GM19467 (cell line): ENCODE data around the gene DSCAML1.

Experiments used
- ATAC-seq: cut with Tn5 transposase; IDR thresholded peaks from one replicate; pipeline ENCODE4 v1.9.1; 2021; ENCODE audit warnings: mild to moderate bottlenecking, moderate library complexity; ENCODE audit not compliant: unreplicated experiment

DSCAML1 gene

DNA sequence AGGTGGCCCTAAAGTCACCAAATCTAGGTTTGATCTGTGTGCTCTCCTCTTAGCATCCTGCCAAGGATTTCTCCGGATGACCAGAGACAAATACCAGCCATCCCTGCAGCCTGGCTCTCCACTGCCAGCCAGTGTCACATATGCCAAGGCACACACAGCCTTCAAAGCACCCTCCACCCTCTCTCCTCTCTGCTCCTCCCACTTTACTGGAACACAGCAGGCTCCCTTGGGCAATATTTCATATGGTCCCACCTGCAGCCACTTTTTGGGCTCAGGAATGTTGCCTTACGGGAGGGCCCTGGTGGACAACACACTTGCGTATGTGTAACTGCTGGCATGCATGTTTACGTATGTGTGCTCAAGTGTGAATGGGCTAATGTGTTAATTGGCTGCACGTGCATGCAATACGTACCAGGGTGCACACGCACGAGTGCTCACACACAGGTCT, 285.5 kb downstream of the DSCAML1 start:
- ATAC-seq, result no peak

DNA sequence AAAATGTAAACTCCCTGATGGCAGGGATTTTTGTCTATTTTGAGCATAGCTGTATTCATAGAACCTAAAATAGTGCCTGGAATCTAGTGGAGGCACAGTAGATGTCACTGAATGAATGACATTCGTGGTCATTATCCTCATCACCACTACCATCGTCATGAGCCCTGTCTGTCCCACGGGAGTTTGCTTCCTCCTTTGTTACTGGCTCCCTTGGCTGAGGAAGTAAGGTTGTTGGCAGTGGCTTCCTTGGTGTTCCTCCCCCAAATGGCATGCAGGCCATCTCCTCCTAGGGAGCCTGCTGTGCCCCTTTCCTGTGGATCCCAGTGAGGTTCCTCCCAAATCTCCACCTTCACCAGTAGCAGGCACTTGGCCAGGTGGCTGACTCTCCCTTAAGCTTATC, 286.4 kb downstream of the DSCAML1 start:
- no peak for ATAC-seq

DNA sequence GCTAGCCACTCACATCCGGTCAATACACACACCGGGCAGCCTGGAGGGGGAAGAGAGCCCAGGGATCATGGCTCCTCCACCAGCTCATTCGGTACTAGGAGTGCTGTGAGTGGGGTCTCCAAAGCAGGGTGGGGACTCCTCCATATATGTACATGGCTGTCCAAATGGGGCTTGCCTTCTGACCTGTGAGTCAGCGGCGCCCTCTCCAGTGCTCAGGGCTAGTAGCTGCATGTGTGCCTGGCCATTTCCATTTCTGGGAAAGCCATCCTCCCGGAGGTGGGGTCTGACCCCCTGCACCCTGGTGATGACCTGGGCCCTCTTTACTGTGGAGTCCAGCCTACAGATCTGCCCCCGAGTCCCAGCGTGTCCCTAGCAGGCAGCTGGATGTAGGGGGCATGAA, 287.5 kb downstream of the DSCAML1 start:
- ATAC-seq, result no peak

DNA sequence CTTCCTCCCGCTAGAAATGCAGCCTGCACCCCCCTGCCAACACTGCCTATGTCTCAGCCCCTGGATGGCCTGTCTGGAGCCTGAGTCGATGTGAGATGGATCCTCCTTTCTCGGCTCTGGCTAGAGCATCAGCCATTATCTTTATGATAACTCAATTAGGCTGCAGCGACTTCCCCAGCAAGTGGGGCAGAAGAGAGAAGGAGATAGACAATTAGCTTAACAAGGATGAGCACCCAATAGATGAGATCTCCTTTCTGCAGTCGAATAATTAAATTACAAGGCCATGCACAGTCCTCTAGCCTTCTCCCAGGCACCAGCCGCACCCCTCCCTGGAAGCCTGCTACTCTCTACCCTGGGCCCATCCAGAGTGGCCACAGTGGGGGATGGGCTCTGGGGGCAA, 290.0 kb downstream of the DSCAML1 start:
- ATAC-seq, result no peak

DNA sequence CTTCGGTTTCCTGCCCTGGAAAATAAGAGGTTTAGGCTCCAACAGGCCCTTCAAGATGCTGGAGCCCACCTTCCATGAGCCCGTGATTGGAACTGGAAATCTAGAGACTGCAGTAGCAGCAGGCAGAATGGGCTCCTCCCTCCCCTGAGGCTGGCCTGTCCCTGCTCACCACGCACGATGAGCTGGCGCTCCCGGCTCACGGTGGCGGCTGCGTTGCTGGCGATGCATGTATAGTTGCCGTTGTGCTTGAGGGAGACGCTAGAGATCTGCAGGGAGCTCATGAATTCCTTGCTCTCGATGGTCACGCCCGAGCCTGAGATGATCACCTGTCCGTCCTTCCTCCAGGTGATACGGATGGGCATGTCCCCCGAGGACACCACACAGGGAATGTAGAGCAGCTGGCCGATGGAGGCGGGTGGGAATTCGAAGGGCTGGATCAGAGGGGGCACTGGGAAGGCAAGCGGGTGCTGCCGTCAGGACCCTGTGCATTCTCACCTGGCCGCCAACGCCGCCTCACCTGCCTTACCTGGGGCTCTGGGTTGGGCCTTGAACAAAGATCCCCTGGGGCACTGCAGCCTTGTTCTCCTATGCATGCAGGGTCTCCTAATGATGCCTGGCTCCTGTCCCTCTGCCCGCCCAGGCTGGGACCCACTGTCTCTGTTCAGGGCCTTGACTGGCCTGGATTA, 291.6 kb downstream of the DSCAML1 start:
- no peak for ATAC-seq

DNA sequence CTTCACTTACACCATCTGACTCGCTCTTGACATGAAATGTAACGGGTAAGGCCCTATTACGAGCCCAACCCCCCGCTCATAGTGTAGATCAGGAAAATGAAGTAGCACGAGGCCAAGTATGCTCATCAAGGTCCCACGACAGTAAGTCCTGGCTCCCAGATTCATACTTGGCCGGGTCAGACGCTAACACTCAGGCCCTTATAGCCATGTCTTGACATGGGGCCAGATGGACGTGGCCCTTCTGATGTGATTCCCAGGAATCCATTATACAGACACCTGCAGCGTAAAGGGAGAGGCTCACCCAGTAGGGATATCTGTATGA, 294.3 kb downstream of the DSCAML1 start:
- no peak for ATAC-seq

DNA sequence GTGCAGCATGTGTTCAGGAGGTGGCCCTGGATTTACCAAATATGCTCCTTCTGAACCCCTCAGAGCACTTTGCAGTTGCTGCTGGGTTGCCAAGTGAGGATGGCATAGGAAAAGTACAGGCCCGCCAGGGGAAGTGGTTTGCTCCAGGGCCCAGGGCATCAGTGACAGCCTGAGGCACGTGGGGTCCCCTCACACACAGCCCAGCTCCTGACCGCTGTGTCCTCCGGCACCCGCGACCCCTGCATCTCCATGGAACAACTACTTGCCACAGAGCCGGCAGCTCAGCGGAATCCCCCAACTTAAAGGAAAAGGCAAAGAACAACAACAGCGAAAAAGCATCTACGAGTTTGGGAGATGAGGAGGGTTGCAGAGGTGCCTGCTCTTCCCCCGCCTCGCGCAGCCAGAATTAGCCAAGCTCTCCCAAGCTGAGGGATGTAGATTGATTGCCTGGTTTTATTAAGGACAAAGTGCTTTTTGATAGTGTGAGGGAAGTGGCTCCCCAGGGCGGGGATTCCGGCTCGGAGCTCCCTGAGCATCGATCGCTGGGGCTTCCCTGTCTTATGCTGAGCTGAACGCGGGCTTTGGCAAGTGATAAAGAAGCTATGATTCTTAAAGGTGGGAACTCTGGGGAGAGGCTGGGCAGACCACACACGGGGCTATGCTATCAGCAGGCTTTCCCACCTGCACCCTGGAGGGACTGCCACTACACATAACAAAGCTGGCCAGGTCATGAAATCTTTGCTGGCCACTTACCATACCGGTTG, 294.8 kb downstream of the DSCAML1 start:
- ATAC-seq, result no peak

DNA sequence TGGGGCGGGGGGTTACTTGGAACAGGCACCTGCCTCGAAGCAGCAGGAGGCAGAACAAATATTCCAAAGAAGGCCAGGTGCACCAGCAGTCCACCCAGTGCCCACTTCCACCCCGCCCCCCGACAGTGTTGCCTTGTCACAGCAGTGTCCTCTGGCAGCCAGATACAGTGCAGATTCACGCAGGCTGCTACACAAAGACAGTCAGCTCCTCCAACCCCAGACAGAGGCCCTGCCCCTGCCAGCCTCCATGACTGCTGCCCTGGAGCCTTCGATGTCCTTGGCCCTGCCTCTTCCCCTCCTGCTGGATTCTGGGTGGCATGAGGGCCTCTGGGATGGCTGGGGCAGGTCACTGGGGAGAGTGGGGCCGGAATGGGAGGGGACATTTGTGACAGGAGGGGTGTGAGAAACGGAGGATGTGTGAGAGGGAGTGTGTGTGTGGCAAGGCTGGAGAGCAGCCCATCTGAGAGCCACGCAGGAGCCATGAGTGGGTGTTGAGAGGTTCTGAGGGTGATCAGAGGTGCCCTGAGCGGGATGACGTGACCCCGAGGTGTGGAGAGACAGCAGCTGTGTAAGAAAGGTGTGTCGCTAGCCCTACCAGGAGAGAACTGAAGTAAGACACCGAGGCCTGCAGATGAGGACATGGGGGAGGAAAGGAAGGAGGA, 295.6 kb downstream of the DSCAML1 start:
- ATAC-seq, result no peak

DNA sequence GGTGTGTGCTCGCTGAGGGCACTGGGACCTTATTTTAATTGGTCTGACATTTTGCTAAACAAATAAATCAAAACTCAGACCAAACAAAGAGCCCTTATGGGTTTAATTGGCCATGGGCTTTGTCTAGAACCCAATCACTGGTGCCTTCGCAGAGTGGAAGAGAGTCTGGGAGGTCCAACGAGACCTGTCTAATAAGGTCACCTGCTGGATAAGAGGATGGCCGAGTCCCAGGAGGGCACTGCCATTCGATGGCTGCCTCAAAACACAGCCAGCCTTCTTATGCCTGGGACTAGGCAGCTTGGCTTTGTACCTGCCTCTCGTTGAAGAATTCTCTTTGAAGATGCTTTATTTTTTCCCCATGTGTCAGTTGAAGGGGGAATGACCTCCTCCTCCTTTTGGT, 298.2 kb downstream of the DSCAML1 start:
- no peak for ATAC-seq

DNA sequence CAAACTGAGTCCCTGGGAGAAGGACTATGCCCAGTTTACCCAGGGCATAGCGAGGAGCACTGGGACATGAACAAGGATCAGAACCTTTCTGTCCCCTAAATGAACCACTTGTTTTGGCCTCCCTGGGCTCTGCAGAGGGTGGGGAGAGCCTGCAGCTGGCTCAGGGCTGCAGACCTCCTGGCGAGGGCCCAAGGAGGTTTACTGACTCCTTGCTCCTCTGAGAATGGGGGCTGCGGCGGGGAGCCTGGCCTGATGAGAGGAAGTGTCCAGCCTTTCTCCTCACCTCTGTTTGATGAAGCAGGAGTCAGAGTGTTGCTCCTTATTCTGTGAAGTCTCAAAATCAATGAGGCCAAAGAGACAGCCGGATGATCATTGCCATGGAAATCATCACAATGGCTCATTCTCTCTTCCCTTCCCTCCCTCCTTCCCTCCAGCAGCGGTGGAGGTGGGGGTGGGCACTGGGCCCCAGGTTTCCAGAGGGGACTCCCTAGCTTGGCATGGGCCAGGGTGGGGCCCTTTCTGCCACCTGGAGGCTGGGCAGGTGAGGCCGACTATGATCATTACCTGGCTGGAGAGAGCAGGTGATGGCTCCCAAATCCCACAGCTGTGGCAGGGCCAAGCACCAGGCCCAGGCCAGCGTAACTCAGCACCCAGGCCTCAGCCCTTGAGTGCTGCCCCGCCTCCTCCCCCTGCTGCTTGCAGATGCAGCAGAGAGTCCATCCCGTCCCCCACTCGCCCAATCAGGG, 299.6 kb downstream of the DSCAML1 start:
- ATAC-seq, result no peak

DNA sequence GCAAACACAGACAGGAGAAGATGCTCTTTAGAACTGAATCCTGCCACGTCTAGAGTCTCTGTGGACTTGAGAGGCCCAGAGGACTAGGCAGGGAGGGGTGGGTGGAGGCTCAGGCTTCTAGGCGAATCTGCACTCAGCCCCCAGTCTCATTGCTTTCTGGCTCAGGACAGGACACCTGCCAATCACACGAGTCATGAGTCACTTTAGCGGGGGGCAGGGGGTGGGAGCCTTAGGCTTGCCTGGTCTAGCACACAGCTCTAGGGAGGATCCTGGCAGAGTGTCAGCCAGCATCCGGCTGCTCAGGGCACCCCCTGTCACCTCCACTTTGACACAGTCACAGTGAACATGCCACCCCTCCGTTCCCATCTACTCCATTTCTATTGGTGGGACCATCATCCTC, 301.7 kb downstream of the DSCAML1 start:
- no peak for ATAC-seq

DNA sequence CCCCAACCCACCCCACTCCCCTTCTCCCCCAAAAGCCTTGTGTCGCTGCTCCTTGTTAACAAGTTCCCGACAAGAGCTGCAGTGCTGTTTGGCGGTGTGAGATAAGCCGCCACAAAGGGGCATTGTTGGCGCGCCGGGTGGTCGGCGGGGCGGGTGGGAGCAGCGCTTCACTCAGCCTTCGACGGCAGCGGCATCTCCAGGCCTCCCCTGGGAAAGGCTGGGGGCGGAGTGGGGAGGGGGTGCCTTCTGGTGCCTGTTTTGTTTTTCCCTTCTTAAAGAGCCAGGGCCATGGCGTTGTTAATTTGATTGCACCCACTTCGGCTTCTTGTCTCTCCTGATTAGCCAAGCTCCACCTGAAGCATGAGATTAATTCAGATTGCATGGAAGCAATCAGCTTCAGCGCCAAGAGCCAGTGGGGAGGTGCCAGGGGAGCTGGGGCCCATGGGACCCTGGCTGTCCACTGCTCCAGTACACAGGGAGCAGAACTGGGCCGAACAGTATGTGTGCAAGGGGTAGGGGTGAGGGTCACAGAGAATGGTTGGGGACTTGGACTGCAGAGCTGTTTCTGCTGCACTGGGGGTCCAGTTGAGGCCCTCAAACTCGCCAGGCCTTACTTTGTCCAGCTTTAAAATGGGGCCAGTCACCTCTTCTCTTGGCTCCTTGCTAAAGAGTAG, 304.3 kb downstream of the DSCAML1 start:
- ATAC-seq, result no peak

DNA sequence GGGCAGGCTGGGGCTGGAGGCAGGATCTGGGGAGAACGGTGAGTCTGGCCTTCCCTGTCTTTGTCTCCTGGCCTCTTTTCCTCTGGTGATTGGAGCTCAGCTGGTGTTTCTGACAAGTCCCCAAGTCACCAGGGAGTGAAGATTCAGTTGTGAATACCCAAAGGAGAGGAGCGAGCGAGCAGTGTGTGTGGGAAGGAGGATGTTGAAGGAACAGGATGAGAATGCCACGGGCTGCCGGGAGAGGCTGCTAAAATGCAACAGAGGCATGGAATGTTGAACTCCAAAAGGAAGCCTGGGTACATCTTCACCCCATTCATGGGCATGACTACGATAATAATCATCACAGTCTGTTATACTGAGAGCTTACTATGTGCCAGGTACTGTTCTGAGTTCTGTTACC, 306.1 kb downstream of the DSCAML1 start:
- ATAC-seq, result no peak

DNA sequence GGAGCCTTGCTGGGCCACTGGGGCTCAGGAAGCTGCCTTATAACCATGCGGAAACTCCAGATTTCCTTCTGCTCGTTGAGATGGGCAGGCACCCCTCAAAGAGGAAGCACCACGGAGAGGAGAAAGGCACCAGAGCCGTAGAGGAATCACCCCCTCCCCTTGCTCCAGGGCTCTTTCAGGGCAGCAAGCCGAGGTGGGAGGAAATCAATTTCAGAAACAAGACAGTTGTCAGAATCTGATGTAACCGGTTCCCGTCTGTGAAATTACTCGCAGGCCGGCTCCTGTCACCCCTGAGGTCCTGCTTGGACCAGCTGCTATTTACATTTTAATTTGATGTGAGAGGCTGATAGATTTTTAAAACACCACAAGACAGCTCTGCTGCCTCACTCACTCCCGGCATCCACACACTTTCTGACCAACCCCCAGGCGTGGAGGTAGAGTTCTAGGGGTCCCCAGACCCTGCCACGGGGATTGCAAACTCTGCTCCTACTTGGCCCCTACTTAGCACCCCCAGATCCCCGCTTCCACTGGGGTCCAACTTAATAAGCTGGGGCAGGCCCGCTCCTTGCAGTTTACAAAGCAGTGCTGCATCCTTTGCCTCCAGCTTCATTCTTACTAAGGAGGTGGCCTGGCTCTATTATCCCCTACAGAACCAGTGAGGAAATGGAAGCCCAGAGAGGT, 306.9 kb downstream of the DSCAML1 start:
- ATAC-seq, result no peak

DNA sequence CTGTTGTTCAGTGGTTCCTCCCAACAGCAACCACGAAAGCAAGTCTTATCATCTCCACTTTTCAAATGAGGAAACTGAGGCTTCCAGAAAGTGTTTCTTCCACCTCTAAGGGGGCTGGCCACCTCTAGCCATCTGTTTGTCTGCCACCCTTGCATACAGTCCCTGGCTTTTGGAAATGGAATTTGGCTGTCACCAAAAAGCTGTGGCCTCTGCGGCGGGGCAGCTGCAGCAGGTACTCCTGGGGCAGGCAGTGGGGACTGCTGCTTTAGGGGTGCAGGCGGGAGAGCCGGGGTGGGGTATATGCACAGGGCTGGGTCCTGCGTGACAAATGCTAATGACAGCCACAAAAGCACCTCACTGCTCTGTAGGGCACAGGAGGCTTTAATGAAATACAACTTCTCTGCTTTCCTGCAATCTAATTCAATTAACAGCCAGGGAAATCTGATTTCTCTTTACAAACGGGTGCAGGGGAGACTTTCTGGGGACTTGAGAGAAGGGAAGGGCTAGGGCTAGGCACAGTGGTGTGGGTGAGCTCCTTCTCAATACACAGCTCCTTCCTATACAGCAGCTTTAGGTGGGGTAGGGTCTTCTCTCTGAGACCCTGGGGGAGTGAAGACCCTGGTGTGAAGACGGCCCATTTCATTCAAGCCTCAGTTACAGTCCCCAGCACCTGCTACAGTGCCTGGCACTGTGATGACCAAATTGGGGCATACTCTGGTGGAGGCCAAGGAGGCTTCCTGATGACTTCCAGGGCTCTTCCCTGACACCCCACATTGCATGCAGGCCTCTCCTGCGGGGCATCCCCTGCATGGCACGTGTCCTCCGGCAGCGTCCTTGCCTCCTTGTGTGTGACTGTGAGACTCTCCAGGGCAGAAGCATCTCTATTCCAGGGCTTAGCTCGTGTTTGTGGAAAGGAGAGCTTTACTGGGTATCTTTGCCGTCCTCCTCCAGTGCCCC, 307.7 kb downstream of the DSCAML1 start:
- ATAC-seq, result no peak

DNA sequence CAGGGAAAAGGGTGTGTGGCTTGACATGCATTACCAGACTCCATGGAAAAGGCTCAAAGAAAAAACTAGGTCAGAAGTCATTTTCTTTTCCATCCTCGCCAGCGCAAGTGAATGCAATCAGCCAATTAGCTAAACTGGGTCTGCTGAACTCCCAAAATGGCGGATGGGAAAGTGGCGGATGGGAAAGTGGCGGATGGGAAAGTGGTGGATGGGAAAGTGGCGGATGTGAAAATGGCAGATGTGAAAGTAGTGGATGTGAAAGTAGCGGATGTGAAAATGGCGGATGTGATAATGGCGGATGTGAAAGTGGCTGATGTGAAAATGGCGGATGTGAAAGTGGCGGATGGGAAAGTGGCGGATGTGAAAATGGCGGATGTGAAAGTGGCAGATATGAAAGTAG, 311.0 kb downstream of the DSCAML1 start:
- no peak for ATAC-seq

DNA sequence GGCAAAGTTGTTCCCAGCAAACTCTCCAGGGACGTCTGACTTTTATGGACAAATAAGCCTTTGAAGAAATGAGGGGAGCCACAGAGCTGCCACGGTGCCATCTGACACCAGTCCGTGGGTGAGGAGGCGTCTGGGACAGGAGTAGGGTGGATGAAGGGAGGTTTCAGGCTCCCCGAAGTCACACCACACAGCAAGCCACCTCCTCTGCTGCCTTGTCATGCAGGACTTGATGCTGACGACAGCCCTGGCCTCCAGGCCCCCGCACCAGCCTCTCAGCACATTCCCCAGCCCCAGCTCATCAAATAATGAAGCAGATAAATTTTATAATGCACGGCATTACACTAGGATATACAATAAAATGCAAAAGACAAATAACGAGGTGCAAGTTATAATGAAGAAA, 312.9 kb downstream of the DSCAML1 start:
- ATAC-seq, result no peak

DNA sequence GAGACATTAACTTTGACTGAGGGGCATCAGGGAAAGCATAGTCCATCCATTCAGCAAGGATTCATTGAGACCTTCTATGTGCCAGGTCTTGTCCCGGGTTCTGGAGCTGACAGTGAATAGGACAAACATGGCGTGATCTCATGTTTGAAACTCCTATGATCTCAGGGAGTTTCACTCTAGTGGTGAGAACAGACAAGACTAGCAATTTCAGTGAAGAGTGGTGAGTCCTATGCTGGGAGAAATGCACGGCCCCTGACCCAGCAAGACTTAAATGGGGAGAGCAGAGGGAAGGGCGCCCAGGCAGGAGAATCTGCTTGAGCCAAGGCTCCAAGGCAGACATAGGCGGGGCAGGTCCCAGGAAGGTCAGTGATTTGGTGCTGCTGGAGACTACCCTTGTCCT, 313.6 kb downstream of the DSCAML1 start:
- no peak for ATAC-seq

DNA sequence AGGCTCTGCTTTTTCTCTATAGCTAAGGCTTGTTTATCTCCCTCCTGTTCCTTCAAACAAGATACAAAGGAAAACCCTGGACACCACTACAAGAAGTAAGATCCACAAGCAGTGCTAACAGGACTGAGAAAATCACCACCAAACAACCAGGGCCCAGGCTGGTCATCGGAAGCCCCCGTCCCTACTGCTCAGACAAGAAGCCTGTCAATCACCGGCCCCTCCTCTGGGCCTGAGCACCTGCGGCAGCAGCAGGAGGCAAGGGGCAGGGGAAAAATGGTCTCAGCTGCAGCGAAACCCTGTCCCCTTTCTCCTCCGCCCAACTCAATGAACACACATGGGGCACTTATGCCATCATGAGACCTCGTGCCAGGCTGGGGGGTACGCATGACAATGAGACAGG, 314.1 kb downstream of the DSCAML1 start:
- ATAC-seq, result no peak
